ENCODE results near the gene EPDR1. TPM values are rescaled to one million over a fixed set of nuclear protein-coding genes. Genes with fewer than 3 reads are reported as not detected.

The EPDR1 gene
- total and polyA plus RNA-seq, 4 donors, result 4.3 to 12.7 (median 9.6) TPM

- H3K36me3 ChIP-seq (ENCODE audit: control insufficient read depth in 4 of 4, insufficient read depth in 3 of 4, low read depth in 1 of 4, low read length in 3 of 4), result no peaks in the 10 kb centered on the region
- H3K27me3 ChIP-seq (ENCODE audit: control insufficient read depth in 4 of 4, insufficient read depth in 4 of 4, low read length in 3 of 4), result no peaks in the 10 kb centered on the region
- 94% methylated on average over 1 of the region's 1 CpG for WGBS
- DNase-seq (ENCODE audit: low spot score), result no peak
- no peak overlapping the region for H3K4me3 ChIP-seq (ENCODE audit: low read depth in 1 of 3, low read length in 3 of 3)
- peaks cover 4 to 11% (median 6%) of the 10 kb centered on the region in 4 donors for H3K4me1 ChIP-seq (ENCODE audit: control insufficient read depth in 4 of 4, insufficient read depth in 4 of 4, low read length in 3 of 4)
- H3K9me3 ChIP-seq (ENCODE audit: control insufficient read depth in 4 of 4, low read length in 3 of 4), result peaks cover 0 to 4% (median 0%) of the 10 kb centered on the region in 4 donors
- no peak overlapping the region for H3K9ac ChIP-seq (ENCODE audit: low read depth in 1 of 2, low read length in 2 of 2)
- no peak overlapping the region for H3K27ac ChIP-seq (ENCODE audit: low read depth in 1 of 2, low read length in 2 of 2)
- no peak for TF ChIP-seq ZBTB33 (IDR thresholded peaks at IDR 0.05)
- TF ChIP-seq, protein P1, sequence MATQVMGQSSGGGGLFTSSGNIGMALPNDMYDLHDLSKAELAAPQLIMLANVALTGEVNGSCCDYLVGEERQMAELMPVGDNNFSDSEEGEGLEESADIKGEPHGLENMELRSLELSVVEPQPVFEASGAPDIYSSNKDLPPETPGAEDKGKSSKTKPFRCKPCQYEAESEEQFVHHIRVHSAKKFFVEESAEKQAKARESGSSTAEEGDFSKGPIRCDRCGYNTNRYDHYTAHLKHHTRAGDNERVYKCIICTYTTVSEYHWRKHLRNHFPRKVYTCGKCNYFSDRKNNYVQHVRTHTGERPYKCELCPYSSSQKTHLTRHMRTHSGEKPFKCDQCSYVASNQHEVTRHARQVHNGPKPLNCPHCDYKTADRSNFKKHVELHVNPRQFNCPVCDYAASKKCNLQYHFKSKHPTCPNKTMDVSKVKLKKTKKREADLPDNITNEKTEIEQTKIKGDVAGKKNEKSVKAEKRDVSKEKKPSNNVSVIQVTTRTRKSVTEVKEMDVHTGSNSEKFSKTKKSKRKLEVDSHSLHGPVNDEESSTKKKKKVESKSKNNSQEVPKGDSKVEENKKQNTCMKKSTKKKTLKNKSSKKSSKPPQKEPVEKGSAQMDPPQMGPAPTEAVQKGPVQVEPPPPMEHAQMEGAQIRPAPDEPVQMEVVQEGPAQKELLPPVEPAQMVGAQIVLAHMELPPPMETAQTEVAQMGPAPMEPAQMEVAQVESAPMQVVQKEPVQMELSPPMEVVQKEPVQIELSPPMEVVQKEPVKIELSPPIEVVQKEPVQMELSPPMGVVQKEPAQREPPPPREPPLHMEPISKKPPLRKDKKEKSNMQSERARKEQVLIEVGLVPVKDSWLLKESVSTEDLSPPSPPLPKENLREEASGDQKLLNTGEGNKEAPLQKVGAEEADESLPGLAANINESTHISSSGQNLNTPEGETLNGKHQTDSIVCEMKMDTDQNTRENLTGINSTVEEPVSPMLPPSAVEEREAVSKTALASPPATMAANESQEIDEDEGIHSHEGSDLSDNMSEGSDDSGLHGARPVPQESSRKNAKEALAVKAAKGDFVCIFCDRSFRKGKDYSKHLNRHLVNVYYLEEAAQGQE (IDR thresholded peaks at IDR 0.05), result no peak
Observed at GRCh38 chr7:37925620-37926019, 5.2 kb downstream of the EPDR1 start.

DNA sequence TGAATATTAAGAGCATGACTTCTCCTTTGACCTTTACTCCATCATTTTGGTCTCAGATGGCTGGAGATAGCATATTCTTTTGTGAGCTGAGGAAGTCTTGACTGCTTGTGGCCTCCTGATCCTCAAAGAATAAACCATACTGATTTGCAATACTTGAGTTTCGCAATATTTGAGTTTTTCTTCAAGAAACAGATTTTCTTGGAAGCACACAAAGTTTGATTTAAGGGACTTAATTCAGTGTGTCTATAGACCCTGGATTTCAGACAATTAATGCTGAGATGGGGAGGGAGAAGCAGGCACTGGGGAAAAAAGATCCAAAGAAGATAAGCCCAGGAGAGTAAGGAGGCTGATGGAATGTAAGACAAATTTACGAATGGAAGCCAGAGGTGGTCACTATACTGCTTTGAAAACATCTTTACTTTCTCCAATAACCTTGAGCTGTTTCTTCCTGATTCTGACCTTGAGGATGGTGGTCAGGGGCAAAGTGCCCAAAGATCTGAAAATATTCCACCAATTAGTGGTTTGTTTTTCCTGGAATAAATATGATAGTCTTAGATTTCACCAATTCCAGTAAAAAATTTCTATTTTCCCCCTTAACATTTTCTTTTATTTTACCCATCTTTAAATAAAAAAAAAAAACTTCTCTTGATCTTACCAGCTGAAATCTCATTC is 7.5 kb downstream of the EPDR1 start:
- no peak overlapping the region for H3K4me3 ChIP-seq (ENCODE audit: low read depth in 1 of 3, low read length in 3 of 3)
- peaks cover 0 to 4% (median 0%) of the 10 kb centered on the region in 4 donors for H3K9me3 ChIP-seq (ENCODE audit: control insufficient read depth in 4 of 4, low read length in 3 of 4)
- no peak overlapping the region for H3K9ac ChIP-seq (ENCODE audit: low read depth in 1 of 2, low read length in 2 of 2)
- H3K27me3 ChIP-seq (ENCODE audit: control insufficient read depth in 4 of 4, insufficient read depth in 4 of 4, low read length in 3 of 4), result no peaks in the 10 kb centered on the region
- TF ChIP-seq, protein P2, sequence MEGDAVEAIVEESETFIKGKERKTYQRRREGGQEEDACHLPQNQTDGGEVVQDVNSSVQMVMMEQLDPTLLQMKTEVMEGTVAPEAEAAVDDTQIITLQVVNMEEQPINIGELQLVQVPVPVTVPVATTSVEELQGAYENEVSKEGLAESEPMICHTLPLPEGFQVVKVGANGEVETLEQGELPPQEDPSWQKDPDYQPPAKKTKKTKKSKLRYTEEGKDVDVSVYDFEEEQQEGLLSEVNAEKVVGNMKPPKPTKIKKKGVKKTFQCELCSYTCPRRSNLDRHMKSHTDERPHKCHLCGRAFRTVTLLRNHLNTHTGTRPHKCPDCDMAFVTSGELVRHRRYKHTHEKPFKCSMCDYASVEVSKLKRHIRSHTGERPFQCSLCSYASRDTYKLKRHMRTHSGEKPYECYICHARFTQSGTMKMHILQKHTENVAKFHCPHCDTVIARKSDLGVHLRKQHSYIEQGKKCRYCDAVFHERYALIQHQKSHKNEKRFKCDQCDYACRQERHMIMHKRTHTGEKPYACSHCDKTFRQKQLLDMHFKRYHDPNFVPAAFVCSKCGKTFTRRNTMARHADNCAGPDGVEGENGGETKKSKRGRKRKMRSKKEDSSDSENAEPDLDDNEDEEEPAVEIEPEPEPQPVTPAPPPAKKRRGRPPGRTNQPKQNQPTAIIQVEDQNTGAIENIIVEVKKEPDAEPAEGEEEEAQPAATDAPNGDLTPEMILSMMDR (IDR thresholded peaks at IDR 0.05; ENCODE audit: low read depth, low read length, missing input control), result no peak
- TF ChIP-seq FOXA2 (IDR thresholded peaks at IDR 0.05) (no peak), HNF4A (conservative IDR thresholded peaks at IDR 0.05) (no peak), JUND (IDR thresholded peaks at IDR 0.05) (no peak), HNF4G (IDR thresholded peaks at IDR 0.05) (no peak), EGR1 (IDR thresholded peaks at IDR 0.05; ENCODE audit: low read depth in 2 of 2) (no peak), ZBTB33 (IDR thresholded peaks at IDR 0.05) (no peak), GABPA (IDR thresholded peaks at IDR 0.05 in 1 of 2, conservative IDR thresholded peaks at IDR 0.05 in 1 of 2) (no peak)
- TF ChIP-seq, protein P1 (IDR thresholded peaks at IDR 0.05), result no peak
- no peaks in the 10 kb centered on the region for H3K36me3 ChIP-seq (ENCODE audit: control insufficient read depth in 4 of 4, insufficient read depth in 3 of 4, low read depth in 1 of 4, low read length in 3 of 4)
- 98% methylated on average over 2 of the region's 2 CpGs for WGBS
- H3K27ac ChIP-seq (ENCODE audit: low read depth in 1 of 2, low read length in 2 of 2), result no peak overlapping the region
- peaks cover 0 to under 1% (median 0%) of the 10 kb centered on the region in 4 donors for H3K4me1 ChIP-seq (ENCODE audit: control insufficient read depth in 4 of 4, insufficient read depth in 4 of 4, low read length in 3 of 4)
- DNase-seq (ENCODE audit: low spot score), result no peak
